SU-DHL-6 (cell line): ENCODE results near the gene DUOX2.

Experiments
- EZH2phosphoT487 ChIP-seq: fragments of 200-600 bp; sonication (generic), shearing (Covaris generic); conservative IDR thresholded peaks from 2 replicates; pipeline ENCODE4 v1.6.1; 2018; ENCODE audit warnings: mild to moderate bottlenecking, antibody characterized with exemption, low read length, moderate library complexity, mixed read lengths
- TF ChIP-seq, protein P1 (sequence below): fragments of 200-600 bp; sonication (generic); IDR thresholded peaks from one replicate; pipeline ENCODE4 v1.5.1; 2017; ENCODE audit warnings: antibody characterized with exemption, mild to moderate bottlenecking, low read length, moderate library complexity; ENCODE audit not compliant: insufficient read depth, poor library complexity, severe bottlenecking

DNA sequence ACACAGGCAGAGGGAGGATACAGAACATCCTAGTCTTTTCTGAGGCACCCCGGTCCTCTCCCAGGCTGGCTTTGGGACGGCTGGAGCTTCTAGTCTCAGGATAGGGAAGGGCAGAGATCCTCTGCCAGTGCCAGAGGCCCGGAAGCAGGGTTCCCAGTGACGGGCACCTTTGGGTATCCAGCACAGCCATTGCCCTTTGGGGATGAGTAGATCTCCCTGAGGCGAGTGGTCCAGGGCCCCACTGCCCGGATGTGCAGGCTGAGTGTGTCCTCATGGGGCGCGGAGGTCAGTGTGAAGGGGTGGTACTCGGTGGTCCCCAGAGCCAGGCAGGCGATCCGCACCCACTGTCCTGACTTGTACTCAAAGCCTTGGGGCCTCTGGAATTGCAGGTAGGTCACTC, 18.3 kb downstream of the DUOX2 start:
- TF ChIP-seq, protein P1, sequence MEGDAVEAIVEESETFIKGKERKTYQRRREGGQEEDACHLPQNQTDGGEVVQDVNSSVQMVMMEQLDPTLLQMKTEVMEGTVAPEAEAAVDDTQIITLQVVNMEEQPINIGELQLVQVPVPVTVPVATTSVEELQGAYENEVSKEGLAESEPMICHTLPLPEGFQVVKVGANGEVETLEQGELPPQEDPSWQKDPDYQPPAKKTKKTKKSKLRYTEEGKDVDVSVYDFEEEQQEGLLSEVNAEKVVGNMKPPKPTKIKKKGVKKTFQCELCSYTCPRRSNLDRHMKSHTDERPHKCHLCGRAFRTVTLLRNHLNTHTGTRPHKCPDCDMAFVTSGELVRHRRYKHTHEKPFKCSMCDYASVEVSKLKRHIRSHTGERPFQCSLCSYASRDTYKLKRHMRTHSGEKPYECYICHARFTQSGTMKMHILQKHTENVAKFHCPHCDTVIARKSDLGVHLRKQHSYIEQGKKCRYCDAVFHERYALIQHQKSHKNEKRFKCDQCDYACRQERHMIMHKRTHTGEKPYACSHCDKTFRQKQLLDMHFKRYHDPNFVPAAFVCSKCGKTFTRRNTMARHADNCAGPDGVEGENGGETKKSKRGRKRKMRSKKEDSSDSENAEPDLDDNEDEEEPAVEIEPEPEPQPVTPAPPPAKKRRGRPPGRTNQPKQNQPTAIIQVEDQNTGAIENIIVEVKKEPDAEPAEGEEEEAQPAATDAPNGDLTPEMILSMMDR, result no peak
- no peak for TF ChIP-seq EZH2phosphoT487
